Neural cell (in vitro differentiated cells): Measurements from ENCODE around the gene SPDYC.

Experiments
- POLR2AphosphoS5 ChIP-seq: IDR thresholded peaks from 2 replicates; pipeline ENCODE4 v1.6.1; 2012
- TF ChIP-seq, protein P1 (sequence below): fragments of 450-650 bp; IDR thresholded peaks from 2 replicates; pipeline ENCODE4 v1.5.1; 2014; ENCODE audit warnings: antibody characterized with exemption, mild to moderate bottlenecking, moderate library complexity; ENCODE audit not compliant: poor library complexity, severe bottlenecking

DNA sequence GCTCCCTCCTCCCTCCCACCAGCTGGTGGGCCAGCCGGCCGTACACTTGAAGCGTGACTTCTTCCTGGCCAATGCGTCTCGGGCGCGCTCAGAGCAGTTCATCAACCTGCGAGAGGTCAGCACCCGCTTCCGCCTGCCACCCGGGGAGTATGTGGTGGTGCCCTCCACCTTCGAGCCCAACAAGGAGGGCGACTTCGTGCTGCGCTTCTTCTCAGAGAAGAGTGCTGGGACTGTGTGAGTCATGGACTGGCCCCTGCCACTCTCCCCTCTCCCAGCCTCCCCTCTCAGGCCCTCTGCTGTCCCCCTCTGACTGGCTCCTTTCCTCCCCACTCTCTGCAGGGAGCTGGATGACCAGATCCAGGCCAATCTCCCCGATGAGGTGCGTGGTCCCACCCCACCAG, 36.4 kb downstream of the SPDYC start:
- TF ChIP-seq, protein P1, sequence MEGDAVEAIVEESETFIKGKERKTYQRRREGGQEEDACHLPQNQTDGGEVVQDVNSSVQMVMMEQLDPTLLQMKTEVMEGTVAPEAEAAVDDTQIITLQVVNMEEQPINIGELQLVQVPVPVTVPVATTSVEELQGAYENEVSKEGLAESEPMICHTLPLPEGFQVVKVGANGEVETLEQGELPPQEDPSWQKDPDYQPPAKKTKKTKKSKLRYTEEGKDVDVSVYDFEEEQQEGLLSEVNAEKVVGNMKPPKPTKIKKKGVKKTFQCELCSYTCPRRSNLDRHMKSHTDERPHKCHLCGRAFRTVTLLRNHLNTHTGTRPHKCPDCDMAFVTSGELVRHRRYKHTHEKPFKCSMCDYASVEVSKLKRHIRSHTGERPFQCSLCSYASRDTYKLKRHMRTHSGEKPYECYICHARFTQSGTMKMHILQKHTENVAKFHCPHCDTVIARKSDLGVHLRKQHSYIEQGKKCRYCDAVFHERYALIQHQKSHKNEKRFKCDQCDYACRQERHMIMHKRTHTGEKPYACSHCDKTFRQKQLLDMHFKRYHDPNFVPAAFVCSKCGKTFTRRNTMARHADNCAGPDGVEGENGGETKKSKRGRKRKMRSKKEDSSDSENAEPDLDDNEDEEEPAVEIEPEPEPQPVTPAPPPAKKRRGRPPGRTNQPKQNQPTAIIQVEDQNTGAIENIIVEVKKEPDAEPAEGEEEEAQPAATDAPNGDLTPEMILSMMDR = no peak
- no peak for TF ChIP-seq POLR2AphosphoS5
